Measurements from ENCODE around the gene ESRRB.

The ESRRB gene

GRCh38 chr14:76456200-76456599, 80.3 kb downstream of the ESRRB start:
- no peak overlapping the region for H4K91ac ChIP-seq (ENCODE audit: low read depth, low read length, poor library complexity)
- no peak overlapping the region for H2BK12ac ChIP-seq (ENCODE audit: low read length)
- H3K4ac ChIP-seq (ENCODE audit: low read length): no peak overlapping the region
- no peak overlapping the region for H4K8ac ChIP-seq (ENCODE audit: low read depth, low read length)
- H3K4me1 ChIP-seq (ENCODE audit: control insufficient read depth in 2 of 2, insufficient read depth in 1 of 2, low read depth in 1 of 2, low read length in 2 of 2): no peaks in the 10 kb centered on the region
- no peak overlapping the region for H3K23ac ChIP-seq (ENCODE audit: low read depth, low read length, poor library complexity)
- H2BK15ac ChIP-seq (ENCODE audit: low read length): no peak overlapping the region
- no peaks in the 10 kb centered on the region for H3K79me1 ChIP-seq (ENCODE audit: low read depth, low read length)
- no peak overlapping the region for H2BK120ac ChIP-seq (ENCODE audit: low read depth, low read length)
- H3K4me3 ChIP-seq (ENCODE audit: low read length in 2 of 2): no peak overlapping the region
- no CpG with 5 or more reads among the region's 2 CpGs for WGBS, 2 donors (ENCODE audit: extremely low coverage in 2 of 2, insufficient read length in 2 of 2, insufficient replicate concordance in 1 of 2)
- DNase-seq (ENCODE audit: low spot score): peak; percentile 46
- no peak overlapping the region for H3K9ac ChIP-seq (ENCODE audit: low read depth, low read length, poor library complexity)
- no peak overlapping the region for H3K14ac ChIP-seq (ENCODE audit: low read length)
- no peak overlapping the region for H2AK5ac ChIP-seq (ENCODE audit: low read depth, low read length)
- no peak overlapping the region for H3K27ac ChIP-seq (replicated peaks; ENCODE audit: low read length)
- H3K9me3 ChIP-seq (replicated peaks in 1 of 2; ENCODE audit: control insufficient read depth in 2 of 2, insufficient read depth in 1 of 2, low read depth in 1 of 2, low read length in 2 of 2): no peaks in the 10 kb centered on the region
- H2BK5ac ChIP-seq (ENCODE audit: low read length): no peak overlapping the region
- H2AFZ ChIP-seq (ENCODE audit: low read length): no peak overlapping the region
- H3K4me2 ChIP-seq (ENCODE audit: insufficient read depth, low read length, poor library complexity, severe bottlenecking): no peak overlapping the region
- H3K36me3 ChIP-seq (replicated peaks in 1 of 2; ENCODE audit: control insufficient read depth in 2 of 2, insufficient read depth in 2 of 2, low read length in 2 of 2): no peaks in the 10 kb centered on the region
- H3K27me3 ChIP-seq (ENCODE audit: control insufficient read depth in 3 of 3, insufficient read depth in 3 of 3, low read depth in 1 of 3, low read length in 3 of 3): no peaks in the 10 kb centered on the region
- H3K18ac ChIP-seq (ENCODE audit: low read length): no peak overlapping the region

GRCh38 chr14:76456891-76457586, 81.1 kb downstream of the ESRRB start:
- Histone ChIP-seq H2BK15ac (ENCODE audit: low read length) (no peak overlapping the region), H3K4ac (ENCODE audit: low read length) (no peak overlapping the region), H3K36me3 (replicated peaks in 1 of 2; ENCODE audit: control insufficient read depth in 2 of 2, insufficient read depth in 2 of 2, low read length in 2 of 2) (no peaks in the 10 kb centered on the region), H3K27me3 (ENCODE audit: control insufficient read depth in 3 of 3, insufficient read depth in 3 of 3, low read depth in 1 of 3, low read length in 3 of 3) (no peaks in the 10 kb centered on the region), H3K79me1 (ENCODE audit: low read depth, low read length) (no peaks in the 10 kb centered on the region), H3K27ac (replicated peaks; ENCODE audit: low read length) (no peak overlapping the region), H3K18ac (ENCODE audit: low read length) (no peak overlapping the region), H4K8ac (ENCODE audit: low read depth, low read length) (no peak overlapping the region), H2BK12ac (ENCODE audit: low read length) (no peak overlapping the region), H3K9me3 (replicated peaks in 1 of 2; ENCODE audit: control insufficient read depth in 2 of 2, insufficient read depth in 1 of 2, low read depth in 1 of 2, low read length in 2 of 2) (no peaks in the 10 kb centered on the region), H2AFZ (ENCODE audit: low read length) (no peak overlapping the region), H2BK5ac (ENCODE audit: low read length) (no peak overlapping the region), H3K4me1 (ENCODE audit: control insufficient read depth in 2 of 2, insufficient read depth in 1 of 2, low read depth in 1 of 2, low read length in 2 of 2) (no peaks in the 10 kb centered on the region), H4K91ac (ENCODE audit: low read depth, low read length, poor library complexity) (no peak overlapping the region), H3K23ac (ENCODE audit: low read depth, low read length, poor library complexity) (no peak overlapping the region), H3K14ac (ENCODE audit: low read length) (no peak overlapping the region), H2BK120ac (ENCODE audit: low read depth, low read length) (no peak overlapping the region), H3K9ac (ENCODE audit: low read depth, low read length, poor library complexity) (peak overlapping the region; percentile 14), H3K4me2 (ENCODE audit: insufficient read depth, low read length, poor library complexity, severe bottlenecking) (no peak overlapping the region), H2AK5ac (ENCODE audit: low read depth, low read length) (no peak overlapping the region), H3K4me3 (ENCODE audit: low read length in 2 of 2) (no peak overlapping the region)
- WGBS, 2 donors (ENCODE audit: extremely low coverage in 2 of 2, insufficient read length in 2 of 2, insufficient replicate concordance in 1 of 2): no CpG with 5 or more reads among the region's 9 CpGs
- DNase-seq (ENCODE audit: low spot score): no peak

- Histone ChIP-seq H2BK120ac (ENCODE audit: low read depth, low read length) (no peak overlapping the region), H2AK5ac (ENCODE audit: low read depth, low read length) (no peak overlapping the region), H4K8ac (ENCODE audit: low read depth, low read length) (no peak overlapping the region), H2AFZ (ENCODE audit: low read length) (no peak overlapping the region), H3K9me3 (replicated peaks in 1 of 2; ENCODE audit: control insufficient read depth in 2 of 2, insufficient read depth in 1 of 2, low read depth in 1 of 2, low read length in 2 of 2) (no peaks in the 10 kb centered on the region), H4K91ac (ENCODE audit: low read depth, low read length, poor library complexity) (no peak overlapping the region), H3K79me1 (ENCODE audit: low read depth, low read length) (no peaks in the 10 kb centered on the region), H3K4me3 (ENCODE audit: low read length in 2 of 2) (no peak overlapping the region), H3K23ac (ENCODE audit: low read depth, low read length, poor library complexity) (no peak overlapping the region), H2BK15ac (ENCODE audit: low read length) (no peak overlapping the region), H3K14ac (ENCODE audit: low read length) (no peak overlapping the region), H2BK12ac (ENCODE audit: low read length) (no peak overlapping the region), H3K27ac (replicated peaks; ENCODE audit: low read length) (no peak overlapping the region), H3K9ac (ENCODE audit: low read depth, low read length, poor library complexity) (no peak overlapping the region), H3K27me3 (ENCODE audit: control insufficient read depth in 3 of 3, insufficient read depth in 3 of 3, low read depth in 1 of 3, low read length in 3 of 3) (no peaks in the 10 kb centered on the region), H3K4me1 (ENCODE audit: control insufficient read depth in 2 of 2, insufficient read depth in 1 of 2, low read depth in 1 of 2, low read length in 2 of 2) (no peaks in the 10 kb centered on the region), H3K18ac (ENCODE audit: low read length) (no peak overlapping the region), H3K4ac (ENCODE audit: low read length) (no peak overlapping the region), H2BK5ac (ENCODE audit: low read length) (no peak overlapping the region), H3K4me2 (ENCODE audit: insufficient read depth, low read length, poor library complexity, severe bottlenecking) (no peak overlapping the region), H3K36me3 (replicated peaks in 1 of 2; ENCODE audit: control insufficient read depth in 2 of 2, insufficient read depth in 2 of 2, low read length in 2 of 2) (no peaks in the 10 kb centered on the region)
- DNase-seq (ENCODE audit: low spot score): no peak
- WGBS, 2 donors (ENCODE audit: extremely low coverage in 2 of 2, insufficient read length in 2 of 2, insufficient replicate concordance in 1 of 2): no CpG with 5 or more reads among the region's 5 CpGs
Measured at GRCh38 chr14:76457841-76458240, 81.9 kb downstream of the ESRRB start.

- peak overlapping the region; percentile 36 for H2AK5ac ChIP-seq (ENCODE audit: low read depth, low read length)
- no peak overlapping the region for H3K23ac ChIP-seq (ENCODE audit: low read depth, low read length, poor library complexity)
- WGBS, 2 donors (ENCODE audit: extremely low coverage in 2 of 2, insufficient read length in 2 of 2, insufficient replicate concordance in 1 of 2): no CpG with 5 or more reads among the region's 4 CpGs
- H2BK5ac ChIP-seq (ENCODE audit: low read length): no peak overlapping the region
- H3K4me2 ChIP-seq (ENCODE audit: insufficient read depth, low read length, poor library complexity, severe bottlenecking): no peak overlapping the region
- H2BK120ac ChIP-seq (ENCODE audit: low read depth, low read length): no peak overlapping the region
- peaks cover 0 to 18% of the 10 kb centered on the region in 2 donors for H3K4me1 ChIP-seq (ENCODE audit: control insufficient read depth in 2 of 2, insufficient read depth in 1 of 2, low read depth in 1 of 2, low read length in 2 of 2)
- H3K36me3 ChIP-seq (replicated peaks in 1 of 2; ENCODE audit: control insufficient read depth in 2 of 2, insufficient read depth in 2 of 2, low read length in 2 of 2): no peaks in the 10 kb centered on the region
- peak overlapping the region; percentile 24 for H2BK15ac ChIP-seq (ENCODE audit: low read length)
- no peaks in the 10 kb centered on the region for H3K27me3 ChIP-seq (ENCODE audit: control insufficient read depth in 3 of 3, insufficient read depth in 3 of 3, low read depth in 1 of 3, low read length in 3 of 3)
- H2AFZ ChIP-seq (ENCODE audit: low read length): no peak overlapping the region
- H3K79me1 ChIP-seq (ENCODE audit: low read depth, low read length): no peaks in the 10 kb centered on the region
- no peak overlapping the region for H3K4ac ChIP-seq (ENCODE audit: low read length)
- no peak overlapping the region for H3K4me3 ChIP-seq (ENCODE audit: low read length in 2 of 2)
- no peak overlapping the region for H4K8ac ChIP-seq (ENCODE audit: low read depth, low read length)
- no peak overlapping the region for H4K91ac ChIP-seq (ENCODE audit: low read depth, low read length, poor library complexity)
- H3K9ac ChIP-seq (ENCODE audit: low read depth, low read length, poor library complexity): no peak overlapping the region
- H3K9me3 ChIP-seq (replicated peaks in 1 of 2; ENCODE audit: control insufficient read depth in 2 of 2, insufficient read depth in 1 of 2, low read depth in 1 of 2, low read length in 2 of 2): no peaks in the 10 kb centered on the region
- H2BK12ac ChIP-seq (ENCODE audit: low read length): no peak overlapping the region
- peak overlapping the region; percentile 19 for H3K18ac ChIP-seq (ENCODE audit: low read length)
- H3K27ac ChIP-seq (replicated peaks; ENCODE audit: low read length): no peak overlapping the region
- no peak overlapping the region for H3K14ac ChIP-seq (ENCODE audit: low read length)
- no peak for DNase-seq (ENCODE audit: low spot score)
Measured at GRCh38 chr14:76461886-76462285, 85.9 kb downstream of the ESRRB start.
